RWPE1 (cell line): ENCODE results near the gene PIK3CD.

Source experiments
- CTCF ChIA-PET: fragments of 350-600 bp; sonication (Branson Sonifier 250); formaldehyde crosslinking; extraction: SDS; loops from one replicate; lab custom pipeline; 2021; lab: Yijun Ruan, JAX
- POLR2A ChIA-PET: fragments of 400-600 bp; formaldehyde crosslinking; extraction: SDS; loops from one replicate; lab custom pipeline; 2020; ENCODE audit warnings: antibody characterized with exemption; ENCODE audit not compliant: low non-redundant PET; lab: Yijun Ruan, JAX
- DNase-seq: peaks from one replicate; pipeline ENCODE4 v3.0.0; 2012; ENCODE audit warnings: low spot score
- H3K27ac ChIP-seq: fragments of 450-650 bp; 2 replicates; pipeline ENCODE4 v1.5.1; 2017
- CTCF ChIP-seq: fragments of 450-650 bp; conservative IDR thresholded peaks from 2 replicates; pipeline ENCODE4 v1.5.1; 2017; ENCODE audit warnings: low read depth, mild to moderate bottlenecking

Gene PIK3CD

GRCh38 chr1:9749361-9749760 is 97.8 kb downstream of the PIK3CD start:
- POLR2A ChIA-PET, result no interaction called here
- no peak for TF ChIP-seq CTCF
- H3K27ac ChIP-seq, result no peak overlapping the region
- CTCF ChIA-PET, result no interaction called here
- no peak for DNase-seq

- no peak for DNase-seq
- no peak overlapping the region for H3K27ac ChIP-seq
- TF ChIP-seq CTCF, result no peak
- POLR2A ChIA-PET, result no interaction called here
- CTCF ChIA-PET, result interaction anchor here (0.6 kb wide), 1 partner anchor 162 kb away, joined by 4 read pairs; no protein-coding TSS in a partner anchor
Observed at GRCh38 chr1:9751971-9752370, 100.4 kb downstream of the PIK3CD start.

GRCh38 chr1:9753121-9753531 is 101.6 kb downstream of the PIK3CD start:
- no peak for TF ChIP-seq CTCF
- CTCF ChIA-PET, result interaction anchor here (0.6 kb wide), 1 partner anchor 281 kb away, joined by 3 read pairs; no protein-coding TSS in a partner anchor
- H3K27ac ChIP-seq, result peak overlapping the region; percentile 57
- DNase-seq, result peak; percentile 26
- POLR2A ChIA-PET, result no interaction called here

- CTCF ChIA-PET, result no interaction called here
- POLR2A ChIA-PET, result interaction anchor here (0.6 kb wide), 1 partner anchor 8 kb away, joined by 3 read pairs; no protein-coding TSS in a partner anchor
- no peak for TF ChIP-seq CTCF
- H3K27ac ChIP-seq, result 0 out of 2 replicates have a peak overlapping the region, but pooled peaks have one; percentile 33
- DNase-seq, result no peak
Observed at GRCh38 chr1:9755441-9755995, 104.0 kb downstream of the PIK3CD start.

- ChIA-PET POLR2A (interaction anchor here (0.6 kb wide), 1 partner anchor 140 kb away, joined by 4 read pairs; no protein-coding TSS in a partner anchor), CTCF (interaction anchor here (0.6 kb wide), 2 partner anchors 20 to 45 kb away, joined by 3 to 4 read pairs; no protein-coding TSS in a partner anchor)
- peak; percentile 37 for DNase-seq
- no peak for TF ChIP-seq CTCF
- H3K27ac ChIP-seq, result peak overlapping the region; percentile 82
Observed at GRCh38 chr1:9758559-9759121, 107.1 kb downstream of the PIK3CD start.

GRCh38 chr1:9759939-9760338 is 108.4 kb downstream of the PIK3CD start:
- POLR2A ChIA-PET, result interaction anchor here (0.6 kb wide), 1 partner anchor 600 kb away, joined by 14 read pairs; no protein-coding TSS in a partner anchor
- CTCF ChIA-PET, result no interaction called here
- TF ChIP-seq CTCF, result no peak
- no peak for DNase-seq
- H3K27ac ChIP-seq, result peak overlapping the region; percentile 45
